Neural progenitor cell (in vitro differentiated cells): ENCODE measurements around the gene RBM33.

ENCODE experiments used
- EZH2 ChIP-seq: fragments of 200-600 bp; sonication (generic); IDR thresholded peaks from 2 replicates; pipeline ENCODE4 v1.6.1; 2017; ENCODE audit warnings: antibody characterized with exemption, mild to moderate bottlenecking, moderate library complexity
- TF ChIP-seq, protein P1 (sequence below): fragments of 200-600 bp; sonication (generic); IDR thresholded peaks from 2 replicates; pipeline ENCODE4 v1.5.1; 2017; ENCODE audit warnings: antibody characterized with exemption, mild to moderate bottlenecking

GRCh38 chr7:155829796-155830470 lies 185.5 kb downstream of the RBM33 start:
- TF ChIP-seq EZH2 = no peak
- TF ChIP-seq, protein P1, sequence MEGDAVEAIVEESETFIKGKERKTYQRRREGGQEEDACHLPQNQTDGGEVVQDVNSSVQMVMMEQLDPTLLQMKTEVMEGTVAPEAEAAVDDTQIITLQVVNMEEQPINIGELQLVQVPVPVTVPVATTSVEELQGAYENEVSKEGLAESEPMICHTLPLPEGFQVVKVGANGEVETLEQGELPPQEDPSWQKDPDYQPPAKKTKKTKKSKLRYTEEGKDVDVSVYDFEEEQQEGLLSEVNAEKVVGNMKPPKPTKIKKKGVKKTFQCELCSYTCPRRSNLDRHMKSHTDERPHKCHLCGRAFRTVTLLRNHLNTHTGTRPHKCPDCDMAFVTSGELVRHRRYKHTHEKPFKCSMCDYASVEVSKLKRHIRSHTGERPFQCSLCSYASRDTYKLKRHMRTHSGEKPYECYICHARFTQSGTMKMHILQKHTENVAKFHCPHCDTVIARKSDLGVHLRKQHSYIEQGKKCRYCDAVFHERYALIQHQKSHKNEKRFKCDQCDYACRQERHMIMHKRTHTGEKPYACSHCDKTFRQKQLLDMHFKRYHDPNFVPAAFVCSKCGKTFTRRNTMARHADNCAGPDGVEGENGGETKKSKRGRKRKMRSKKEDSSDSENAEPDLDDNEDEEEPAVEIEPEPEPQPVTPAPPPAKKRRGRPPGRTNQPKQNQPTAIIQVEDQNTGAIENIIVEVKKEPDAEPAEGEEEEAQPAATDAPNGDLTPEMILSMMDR = no peak
